ENCODE data around the gene VSIG8. TPM values are rescaled to one million over a fixed set of nuclear protein-coding genes. Genes with fewer than 3 reads are reported as not detected.

Gene VSIG8
- total RNA-seq, 2 experiments from 2014 or later, result not detected

- Mint-ChIP-seq H3K27me3 (peaks cover 14% of the 10 kb centered on the region), H3K27ac (no peak overlapping the region), H3K9me3 (no peaks in the 10 kb centered on the region), H3K4me1 (peaks cover 6% of the 10 kb centered on the region), H3K36me3 (no peaks in the 10 kb centered on the region), H3K4me3 (no peak overlapping the region)
- DNase-seq (no peak), ATAC-seq (ENCODE audit: low read depth) (no peak)
- POLR2A ChIA-PET, result no interaction called here
These were observed 16.5 kb downstream of the VSIG8 start for GRCh38 chr1:159845751-159846629.

GRCh38 chr1:159843459-159843858 lies 19.0 kb downstream of the VSIG8 start:
- no peak overlapping the region for H3K27ac Mint-ChIP-seq
- no peak overlapping the region for H3K4me3 Mint-ChIP-seq
- H3K9me3 Mint-ChIP-seq, result no peaks in the 10 kb centered on the region
- POLR2A ChIA-PET, result no interaction called here
- H3K27me3 Mint-ChIP-seq, result peaks cover 12% of the 10 kb centered on the region
- ATAC-seq (ENCODE audit: low read depth) (no peak), DNase-seq (no peak)
- H3K36me3 Mint-ChIP-seq, result no peaks in the 10 kb centered on the region
- peaks cover 9% of the 10 kb centered on the region for H3K4me1 Mint-ChIP-seq

- Mint-ChIP-seq H3K27ac (no peak overlapping the region), H3K27me3 (peaks cover 12% of the 10 kb centered on the region), H3K4me3 (no peak overlapping the region), H3K4me1 (peaks cover 5% of the 10 kb centered on the region), H3K9me3 (no peaks in the 10 kb centered on the region), H3K36me3 (no peaks in the 10 kb centered on the region)
- DNase-seq (no peak), ATAC-seq (ENCODE audit: low read depth) (no peak)
- POLR2A ChIA-PET, result no interaction called here
These were observed 20.7 kb downstream of the VSIG8 start for GRCh38 chr1:159841749-159842148.

GRCh38 chr1:159839116-159839849 lies 23.2 kb downstream of the VSIG8 start:
- no peak overlapping the region for H3K4me3 Mint-ChIP-seq
- no peaks in the 10 kb centered on the region for H3K9me3 Mint-ChIP-seq
- POLR2A ChIA-PET, result no interaction called here

GRCh38 chr1:159838715-159839114 lies 23.7 kb downstream of the VSIG8 start:
- no peak for DNase-seq
- H3K36me3 Mint-ChIP-seq, result no peaks in the 10 kb centered on the region
- ATAC-seq (ENCODE audit: low read depth), result no peak
- H3K4me1 Mint-ChIP-seq, result peaks cover 8% of the 10 kb centered on the region
- POLR2A ChIA-PET, result no interaction called here
- H3K27me3 Mint-ChIP-seq, result peaks cover 7% of the 10 kb centered on the region
- no peak overlapping the region for H3K4me3 Mint-ChIP-seq
- H3K9me3 Mint-ChIP-seq, result no peaks in the 10 kb centered on the region
- no peak overlapping the region for H3K27ac Mint-ChIP-seq

More at GRCh38 chr1:159839116-159839849, 23.2 kb downstream of the VSIG8 start:
- H3K36me3 Mint-ChIP-seq, result no peaks in the 10 kb centered on the region
- ATAC-seq (ENCODE audit: low read depth), result no peak
- H3K4me1 Mint-ChIP-seq, result peaks cover 8% of the 10 kb centered on the region
- H3K27me3 Mint-ChIP-seq, result peaks cover 10% of the 10 kb centered on the region
- DNase-seq, result no peak
- no peak overlapping the region for H3K27ac Mint-ChIP-seq

GRCh38 chr1:159835862-159836525 lies 26.5 kb downstream of the VSIG8 start:
- Mint-ChIP-seq H3K36me3 (no peaks in the 10 kb centered on the region), H3K27ac (no peak overlapping the region), H3K4me1 (peaks cover 8% of the 10 kb centered on the region), H3K9me3 (no peaks in the 10 kb centered on the region), H3K4me3 (no peak overlapping the region), H3K27me3 (peaks cover 13% of the 10 kb centered on the region)
- no peak for DNase-seq
- POLR2A ChIA-PET, result no interaction called here
- no peak for ATAC-seq (ENCODE audit: low read depth)

GRCh38 chr1:159835356-159835755 lies 27.1 kb downstream of the VSIG8 start:
- H3K27ac Mint-ChIP-seq, result no peak overlapping the region
- no peaks in the 10 kb centered on the region for H3K9me3 Mint-ChIP-seq
- peaks cover 8% of the 10 kb centered on the region for H3K4me1 Mint-ChIP-seq
- DNase-seq, result no peak
- no peaks in the 10 kb centered on the region for H3K36me3 Mint-ChIP-seq
- no peak overlapping the region for H3K4me3 Mint-ChIP-seq
- no peak for ATAC-seq (ENCODE audit: low read depth)
- POLR2A ChIA-PET, result no interaction called here
- H3K27me3 Mint-ChIP-seq, result peaks cover 14% of the 10 kb centered on the region

GRCh38 chr1:159832309-159832708 lies 30.1 kb downstream of the VSIG8 start:
- H3K4me1 Mint-ChIP-seq, result peaks cover 20% of the 10 kb centered on the region
- H3K27ac Mint-ChIP-seq, result no peak overlapping the region
- ATAC-seq (ENCODE audit: low read depth) (no peak), DNase-seq (no peak)
- H3K27me3 Mint-ChIP-seq, result peaks cover 28% of the 10 kb centered on the region
- POLR2A ChIA-PET, result no interaction called here
- H3K9me3 Mint-ChIP-seq, result peaks cover 6% of the 10 kb centered on the region
- no peak overlapping the region for H3K4me3 Mint-ChIP-seq
- peaks cover 12% of the 10 kb centered on the region for H3K36me3 Mint-ChIP-seq

GRCh38 chr1:159831412-159832141 lies 30.9 kb downstream of the VSIG8 start:
- ATAC-seq (ENCODE audit: low read depth) (no peak), DNase-seq (no peak)
- POLR2A ChIA-PET, result no interaction called here
- peaks cover 6% of the 10 kb centered on the region for H3K9me3 Mint-ChIP-seq
- H3K36me3 Mint-ChIP-seq, result peaks cover 12% of the 10 kb centered on the region
- peaks cover 26% of the 10 kb centered on the region for H3K4me1 Mint-ChIP-seq
- H3K27me3 Mint-ChIP-seq, result peaks cover 28% of the 10 kb centered on the region
- no peak overlapping the region for H3K4me3 Mint-ChIP-seq
- H3K27ac Mint-ChIP-seq, result no peak overlapping the region

- peaks cover 26% of the 10 kb centered on the region for H3K27me3 Mint-ChIP-seq
- H3K36me3 Mint-ChIP-seq, result peaks cover 12% of the 10 kb centered on the region
- POLR2A ChIA-PET, result no interaction called here
- ATAC-seq (ENCODE audit: low read depth), result no peak
- no peak for DNase-seq
- H3K4me1 Mint-ChIP-seq, result peaks cover 34% of the 10 kb centered on the region
- peaks cover 6% of the 10 kb centered on the region for H3K9me3 Mint-ChIP-seq
- H3K27ac Mint-ChIP-seq, result no peak overlapping the region
- H3K4me3 Mint-ChIP-seq, result no peak overlapping the region
These were observed 31.7 kb downstream of the VSIG8 start for GRCh38 chr1:159830722-159831121.

GRCh38 chr1:159829822-159830465 lies 32.5 kb downstream of the VSIG8 start:
- POLR2A ChIA-PET, result no interaction called here
- Mint-ChIP-seq H3K36me3 (peaks cover 12% of the 10 kb centered on the region), H3K27ac (no peak overlapping the region), H3K4me3 (no peak overlapping the region), H3K27me3 (peaks cover 33% of the 10 kb centered on the region), H3K4me1 (peaks cover 41% of the 10 kb centered on the region), H3K9me3 (peaks cover 6% of the 10 kb centered on the region)
- DNase-seq (no peak), ATAC-seq (ENCODE audit: low read depth) (no peak)

GRCh38 chr1:159829273-159829634 lies 33.2 kb downstream of the VSIG8 start:
- peak overlapping the region; percentile 10 for H3K27ac Mint-ChIP-seq
- no peak for ATAC-seq (ENCODE audit: low read depth)
- peaks cover 12% of the 10 kb centered on the region for H3K36me3 Mint-ChIP-seq
- POLR2A ChIA-PET, result no interaction called here
- peaks cover 48% of the 10 kb centered on the region for H3K4me1 Mint-ChIP-seq
- peaks cover 36% of the 10 kb centered on the region for H3K27me3 Mint-ChIP-seq
- DNase-seq, result no peak
- H3K9me3 Mint-ChIP-seq, result peaks cover 6% of the 10 kb centered on the region
- H3K4me3 Mint-ChIP-seq, result no peak overlapping the region
